Body of pancreas (tissue), 4 donors: Measurements from ENCODE around the gene ACSM3.

Experiments used
- CTCF ChIP-seq, 7 experiments: fragments of 450-650 bp in 4 of 7; fragments of 200-600 bp in 3 of 7; sonication (generic) in 3 of 7; IDR thresholded peaks; one replicate each; pipeline ENCODE4 v1.5.1; 2016 to 2019; ENCODE audit warnings: antibody characterized with exemption in 7 of 7
- POLR2A ChIP-seq, 3 donors: fragments of 450-650 bp; IDR thresholded peaks; one replicate each; pipeline ENCODE4 v1.6.1; 2016; ENCODE audit warnings: antibody characterized with exemption in 3 of 3, mild to moderate bottlenecking in 2 of 3

- TF ChIP-seq CTCF (IDR thresholded peaks at IDR 0.05), result no peak
- no peak for TF ChIP-seq POLR2A (IDR thresholded peaks at IDR 0.05)
These were observed 29.0 kb upstream of the ACSM3 start for GRCh38 chr16:20734782-20735181.
